SK-N-SH (cell line): ENCODE measurements around the gene TTN. TPM values are rescaled to one million over a fixed set of nuclear protein-coding genes. Genes with fewer than 3 reads are reported as not detected.

ENCODE experiments used
- CTCF ChIA-PET: fragments of 300-600, 350-600 bp; formaldehyde crosslinking; extraction: SDS; loops from one replicate; lab custom pipeline; 2021; lab: Yijun Ruan, JAX
- POLR2A ChIA-PET: fragments of 350-600 bp; sonication (Branson Sonifier 250); formaldehyde crosslinking; extraction: SDS; loops from one replicate; lab custom pipeline; 2020; ENCODE audit warnings: antibody characterized with exemption, inconsistent platforms; lab: Yijun Ruan, JAX
- DNase-seq: peaks from one replicate; pipeline ENCODE4 v3.0.0; 2012
- H2AFZ ChIP-seq: fragments of 200-600 bp; sonication (generic); 2 replicates; pipeline ENCODE4 v1.8.1; 2016; ENCODE audit warnings: antibody characterized with exemption, mild to moderate bottlenecking, low read depth
- H3F3A ChIP-seq: fragments of 200-600 bp; sonication (generic); replicated peaks from 2 replicates; pipeline ENCODE3; 2016; ENCODE audit warnings: antibody characterized with exemption, mild to moderate bottlenecking; ENCODE audit not compliant: insufficient read depth
- H3K27ac ChIP-seq, 2 experiments: fragments of 200-500 bp in 1 of 2; fragments of 200-600 bp in 1 of 2; sonication (Bioruptor generic) in 1 of 2; sonication (generic), shearing (Covaris generic) in 1 of 2; 2 replicates each; pipeline versions ENCODE4 v1.5.1 to v1.6.1; 2014 to 2016; ENCODE audit warnings: low read depth in 2 of 2, inconsistent platforms in 1 of 2, low read length in 1 of 2, mild to moderate bottlenecking in 1 of 2, mixed read lengths in 1 of 2
- H3K27me3 ChIP-seq: fragments of 200-600 bp; sonication (generic), shearing (Covaris generic); 2 replicates; pipeline ENCODE4 v1.6.1; 2016; ENCODE audit warnings: mixed run types; ENCODE audit not compliant: insufficient read depth
- H3K36me3 ChIP-seq, 2 experiments: fragments of 200-500 bp in 1 of 2; fragments of 200-600 bp in 1 of 2; sonication (Bioruptor generic) in 1 of 2; sonication (generic) in 1 of 2; replicated peaks in 1 of 2; 2 replicates each; pipeline versions ENCODE3 to v1.5.1; 2014 to 2016; ENCODE audit warnings: low read length in 1 of 2, mild to moderate bottlenecking in 1 of 2; ENCODE audit not compliant: insufficient read depth in 2 of 2, control insufficient read depth in 1 of 2
- H3K4me1 ChIP-seq, 2 experiments: fragments of 200-500 bp in 1 of 2; fragments of 200-600 bp in 1 of 2; sonication (Bioruptor generic) in 1 of 2; sonication (generic), shearing (Covaris generic) in 1 of 2; 2 replicates each; pipeline versions ENCODE4 v1.5.1 to v1.6.1; 2014 to 2016; ENCODE audit warnings: low read depth in 1 of 2, low read length in 1 of 2, mixed run types in 1 of 2; ENCODE audit not compliant: insufficient read depth in 2 of 2, control insufficient read depth in 1 of 2
- H3K4me2 ChIP-seq: fragments of 200-600 bp; sonication (generic), shearing (Covaris generic); 2 replicates; pipeline ENCODE4 v1.6.1; 2017; ENCODE audit warnings: mixed run types
- H3K4me3 ChIP-seq, 2 experiments: fragments of 200-500 bp in 1 of 2; fragments of 200-600 bp in 1 of 2; sonication (Bioruptor generic) in 1 of 2; sonication (generic), shearing (Covaris generic) in 1 of 2; 2 replicates each; pipeline versions ENCODE4 v1.5.1 to v1.8.1; 2014 to 2016; ENCODE audit warnings: low read depth in 2 of 2, inconsistent platforms in 1 of 2, low read length in 1 of 2, mild to moderate bottlenecking in 1 of 2, mixed read lengths in 1 of 2, moderate library complexity in 1 of 2
- H3K79me2 ChIP-seq: fragments of 200-600 bp; sonication (generic); 2 replicates; pipeline ENCODE4 v1.8.1; 2017; ENCODE audit warnings: mild to moderate bottlenecking; ENCODE audit not compliant: insufficient read depth
- H3K9ac ChIP-seq: fragments of 200-600 bp; sonication (generic); 2 replicates; pipeline ENCODE4 v1.6.1; 2017; ENCODE audit warnings: mixed run types
- H3K9me2 ChIP-seq: fragments of 200-600 bp; sonication (generic); 2 replicates; pipeline ENCODE4 v1.6.1; 2017; ENCODE audit warnings: mixed run types
- H3K9me3 ChIP-seq: fragments of 200-600 bp; sonication (generic); 2 replicates; pipeline ENCODE4 v1.6.1; 2017; ENCODE audit warnings: mixed run types, mild to moderate bottlenecking, moderate library complexity
- H4K20me1 ChIP-seq: fragments of 200-600 bp; sonication (generic); 2 replicates; pipeline ENCODE4 v1.6.1; 2017; ENCODE audit warnings: mild to moderate bottlenecking, mixed run types; ENCODE audit not compliant: insufficient read depth
- CTCF ChIP-seq: fragments of 200-600 bp; sonication (generic); IDR thresholded peaks from 2 replicates; pipeline ENCODE4 v1.6.1; 2017; ENCODE audit warnings: antibody characterized with exemption, mild to moderate bottlenecking, moderate library complexity
- FOSL2 ChIP-seq: IDR thresholded peaks from 2 replicates; pipeline ENCODE4 v1.4.0; 2012; ENCODE audit warnings: low read depth, mild to moderate bottlenecking, moderate library complexity, borderline replicate concordance
- JUND ChIP-seq: IDR thresholded peaks from 2 replicates; pipeline ENCODE4 v1.4.0; 2012
- MXI1 ChIP-seq: IDR thresholded peaks from 2 replicates; pipeline ENCODE4 v1.6.1; 2012; ENCODE audit warnings: mild to moderate bottlenecking, low read depth, low read length, improper control_type of control experiment
- NFIC ChIP-seq: IDR thresholded peaks from 2 replicates; pipeline ENCODE4 v1.4.0; 2012; ENCODE audit warnings: borderline replicate concordance
- SIN3A ChIP-seq: IDR thresholded peaks from 2 replicates; pipeline ENCODE4 v1.6.1; 2012; ENCODE audit warnings: low read depth, mild to moderate bottlenecking, low read length, moderate library complexity, borderline replicate concordance
- ZBTB33 ChIP-seq: IDR thresholded peaks from 2 replicates; pipeline ENCODE4 v1.4.0; 2012; ENCODE audit warnings: low read depth, borderline replicate concordance
- WGBS: methylation state at CpG from one replicate; pipeline ENCODE4 v1.1.6; 2017; ENCODE audit warnings: low lambda C conversion rate; 5-methylcytosine and 5-hydroxymethylcytosine counted together
- polyA plus RNA-seq, 3 experiments: library from polyadenylated mRNA; depleted of rRNA; stranded (reverse); fragments of >200 nt; gene quantifications; 2 replicates each; pipeline ENCODE4 v1.2.3, GENCODE V29; 2012

The TTN gene
- polyA plus RNA-seq, 1 of the 3 experiments (the other 2 are of a cell fraction) = 0.08 TPM

- no peaks in the 10 kb centered on the region for H3K27me3 ChIP-seq
- TF ChIP-seq FOSL2 (peak; percentile 16; the same call in 1 of the 2 replicates), MXI1 (no peak), NFIC (peak; percentile 49), JUND (peak; percentile 61)
- peaks cover 7 to 12% of the 10 kb centered on the region in 2 experiments; a peak in 3 of 4 replicates for H3K4me1 ChIP-seq
- 71% methylated on average over 2 of the region's 2 CpGs for WGBS
- ChIA-PET CTCF (interaction anchor here (0.7 to 1.6 kb wide), 4 partner anchors 12 to 50 kb away, joined by 3 to 5 read pairs (median 4); no protein-coding TSS in a partner anchor), POLR2A (no interaction called here)
- no peak for DNase-seq
- no peak overlapping the region for H3K4me3 ChIP-seq
- H3K9me2 ChIP-seq = no peaks in the 10 kb centered on the region
- H3F3A ChIP-seq = no peaks in the 10 kb centered on the region
- peak overlapping the region; percentile 38; the same call in 1 of the 2 replicates for H3K4me2 ChIP-seq
- peak overlapping the region; percentile 58 for H2AFZ ChIP-seq
- no peaks in the 10 kb centered on the region for H3K79me2 ChIP-seq
- H3K9ac ChIP-seq = no peak overlapping the region
- H3K36me3 ChIP-seq = no peaks in the 10 kb centered on the region
- peak overlapping the region in 1 of 2 experiments; percentile 48; a peak in 3 of 4 replicates for H3K27ac ChIP-seq
- H4K20me1 ChIP-seq = no peaks in the 10 kb centered on the region
- no peaks in the 10 kb centered on the region for H3K9me3 ChIP-seq
Observed at GRCh38 chr2:178845566-178846457, 38.6 kb upstream of the TTN start.

GRCh38 chr2:178844701-178845100, 37.5 kb upstream of the TTN start:
- DNase-seq = no peak
- TF ChIP-seq MXI1 (no peak), NFIC (no peak), ZBTB33 (no peak)
- POLR2A ChIA-PET = no interaction called here
- CTCF ChIA-PET = interaction anchor here (0.7 to 1.7 kb wide), 6 partner anchors 11 to 49 kb away, joined by 3 to 5 read pairs (median 4); no protein-coding TSS in a partner anchor
- Histone ChIP-seq H3K9ac (no peak overlapping the region), H3K9me2 (no peaks in the 10 kb centered on the region), H3K4me3 (no peak overlapping the region), H3K9me3 (no peaks in the 10 kb centered on the region), H3K79me2 (no peaks in the 10 kb centered on the region), H3K4me2 (no peak overlapping the region), H3K36me3 (no peaks in the 10 kb centered on the region), H2AFZ (no peak overlapping the region), H3F3A (no peaks in the 10 kb centered on the region), H3K27me3 (no peaks in the 10 kb centered on the region), H3K27ac (no peak overlapping the region), H4K20me1 (no peaks in the 10 kb centered on the region), H3K4me1 (peaks cover 7 to 12% of the 10 kb centered on the region in 2 experiments; a peak in 3 of 4 replicates)
- WGBS = 73% methylated on average over 2 of the region's 2 CpGs

- H3K36me3 ChIP-seq = no peaks in the 10 kb centered on the region
- no peak overlapping the region for H3K9ac ChIP-seq
- CTCF ChIA-PET = interaction anchor here (1.4 to 1.7 kb wide), 4 partner anchors 11 to 47 kb away, joined by 4 to 5 read pairs (median 4); no protein-coding TSS in a partner anchor
- H3F3A ChIP-seq = no peaks in the 10 kb centered on the region
- H4K20me1 ChIP-seq = no peaks in the 10 kb centered on the region
- DNase-seq = no peak
- H3K4me2 ChIP-seq = no peak overlapping the region
- H2AFZ ChIP-seq = no peak overlapping the region
- H3K9me2 ChIP-seq = no peaks in the 10 kb centered on the region
- POLR2A ChIA-PET = no interaction called here
- no peaks in the 10 kb centered on the region for H3K27me3 ChIP-seq
- 76% methylated on average over 4 of the region's 4 CpGs for WGBS
- H3K4me1 ChIP-seq = peaks cover 6 to 12% of the 10 kb centered on the region in 2 experiments; a peak in 3 of 4 replicates
- H3K9me3 ChIP-seq = no peaks in the 10 kb centered on the region
- no peak overlapping the region for H3K4me3 ChIP-seq
- H3K27ac ChIP-seq = no peak overlapping the region
- TF ChIP-seq CTCF (no peak), SIN3A (no peak)
- TF ChIP-seq, all 33 proteins: peak for 0
- H3K79me2 ChIP-seq = no peaks in the 10 kb centered on the region
Observed at GRCh38 chr2:178844269-178844668, 37.0 kb upstream of the TTN start.
